Right lobe of liver (tissue), 6 donors: ENCODE measurements around the gene PLAC9. TPM values are rescaled to one million over a fixed set of nuclear protein-coding genes. Genes with fewer than 3 reads are reported as not detected.
A peak's percentile ranks its signal among the peaks of the same experiment; 100 is the strongest.
"Not testable (repeated sequence)": the region's sequence is repeated elsewhere in the genome, so short reads cannot be mapped to it uniquely, and the experiment has no call there.

Experiments used
- ATAC-seq, 4 donors: fragments of 200-7000 bp; cut with Tn5 transposase; one replicate each; pipeline ENCODE4 v1.9.1; 2020; ENCODE audit warnings: mild to moderate bottlenecking in 4 of 4, moderate library complexity in 4 of 4
- DNase-seq, 3 donors: peaks; one replicate each; pipeline ENCODE4 v3.0.0-alpha.2; 2020
- H3K27ac ChIP-seq, 3 donors: fragments of 200-600 bp; one replicate each; pipeline ENCODE4 v1.8.0; 2022
- H3K27me3 ChIP-seq, 2 donors: fragments of 200-600 bp; one replicate each; pipeline ENCODE4 v1.8.0; 2022
- H3K36me3 ChIP-seq, 4 donors: fragments of 200-600 bp; sonication (generic) in 1 of 4; one replicate each; pipeline versions ENCODE4 v1.5.1 to v1.8.0; 2017 to 2022; ENCODE audit warnings: control low read depth in 1 of 4
- H3K4me1 ChIP-seq, 4 donors: fragments of 200-600 bp; sonication (generic) in 1 of 4; one replicate each; pipeline versions ENCODE4 v1.5.1 to v1.8.0; 2017 to 2022; ENCODE audit warnings: control low read depth in 1 of 4
- H3K4me3 ChIP-seq, 3 donors: fragments of 200-600 bp; one replicate each; pipeline ENCODE4 v1.8.0; 2022
- H3K9me3 ChIP-seq, 4 donors: fragments of 200-600 bp; sonication (generic) in 1 of 4; one replicate each; pipeline versions ENCODE4 v1.5.1 to v1.8.0; 2017 to 2022; ENCODE audit warnings: control low read depth in 1 of 4
- CTCF ChIP-seq, 4 donors: fragments of 200-600 bp in 3 of 4; fragments of 450-650 bp in 1 of 4; IDR thresholded peaks; one replicate each; pipeline versions ENCODE4 v1.5.1 to v1.8.0; 2016 to 2022; ENCODE audit warnings: antibody characterized with exemption in 4 of 4, mild to moderate bottlenecking in 2 of 4
- POLR2A ChIP-seq: fragments of 450-650 bp; IDR thresholded peaks from one replicate; pipeline ENCODE4 v1.6.1; 2017; ENCODE audit warnings: antibody characterized with exemption, mild to moderate bottlenecking
- WGBS: methylation state at CpG from one replicate; pipeline ENCODE4 v1.1.6; 2018; ENCODE audit warnings: low coverage, low lambda C conversion rate; ENCODE audit not compliant: insufficient coverage; ENCODE audit errors: missing lambda C conversion rate; 5-methylcytosine and 5-hydroxymethylcytosine counted together
- intact Hi-C, 2 donors: fragments of 100-400 bp; cut with DNase I; formaldehyde crosslinking; loops; one replicate each; pipeline versions ENCODE4 v1.11.2 to v1.14.1; 2022
- long read RNA-seq: library from polyadenylated mRNA; unstranded; transcript quantifications from one replicate; pipeline ENCODE4 v2.0.0, GENCODE V29; 2019
- total RNA-seq, 6 experiments: library from RNA; depleted of rRNA in 2 of 6; stranded (reverse); fragments of >200 nt in 2 of 6; fragmentation: NEBNext Ultra II Directional in 3 of 6; extraction: Animal tissue kit (Norgen Biotek cat#: 25700) in 3 of 6; gene quantifications; one replicate each; pipeline versions ENCODE4 v1.1.0 to v1.2.4, GENCODE V29; 2016 to 2023
- donor health status: DM: no; HTN: yes; CAD: no.
- donor health status: DM: no; HTN: no; CAD: no.
- donor health status: DM: no; HTN: no; CAD: no.
- donor health status: DM: no; HTN: yes; CAD: no.
- donor health status: DM: no; HTN: yes; CAD: no.

PLAC9 gene
- total RNA-seq: 1 to 10 TPM in 4 of 6 experiments, under 1 TPM in 1, not detected in 1; 0.78 to 3.9 (median 2.2) TPM
- long read RNA-seq, partial matches to known transcripts: 0 of 5 reads
- long read RNA-seq, other reads (novel, unspliced or antisense): 1 of 5 reads

GRCh38 chr10:80132299-80133139 is at the start of gene PLAC9:
Gene PLAC9 (plus strand): TSS chr10:80132730. CDS start chr10:80132763, 33 bp downstream.
- Histone ChIP-seq H3K4me3 (peak within 1 kb of the TSS; percentile 14 to 31 (median 18)), H3K36me3 (no peaks in the 10 kb centered on the region), H3K27ac (no peak within 1 kb of the TSS), H3K27me3 (no peaks in the 10 kb centered on the region), H3K9me3 (no peaks in the 10 kb centered on the region), H3K4me1 (peaks cover 0 to 9% (median 0%) of the 10 kb centered on the region in 4 donors)
- WGBS: 2% methylated on average over 22 of the region's 58 CpGs
- DNase-seq: peak in 1 of 3 donors; percentile 35
- ATAC-seq: peak; percentile 66 to 76 (median 72)
- TF ChIP-seq CTCF (IDR thresholded peaks at IDR 0.05) (no peak), POLR2A (no peak)
- intact Hi-C loops: no loop called here

GRCh38 chr10:80090121-80090520 is 42.4 kb upstream of the PLAC9 start:
- TF ChIP-seq POLR2A: no peak
- TF ChIP-seq CTCF (IDR thresholded peaks at IDR 0.05): no peak
- intact Hi-C loops: no loop called here
- H3K36me3 ChIP-seq: no peaks in the 10 kb centered on the region

GRCh38 chr10:80094231-80094630 is 38.3 kb upstream of the PLAC9 start:
- WGBS: 75% methylated on average over 2 of the region's 2 CpGs
- H3K4me3 ChIP-seq: no peak overlapping the region
- TF ChIP-seq CTCF (IDR thresholded peaks at IDR 0.05): no peak
- TF ChIP-seq POLR2A: no peak
- H3K4me1 ChIP-seq: no peaks in the 10 kb centered on the region
- no peak for ATAC-seq
- H3K9me3 ChIP-seq: no peaks in the 10 kb centered on the region
- H3K27me3 ChIP-seq: no peaks in the 10 kb centered on the region
- no peak for DNase-seq
- intact Hi-C loops: no loop called here
- no peaks in the 10 kb centered on the region for H3K36me3 ChIP-seq
- H3K27ac ChIP-seq: no peak overlapping the region

More at GRCh38 chr10:80090121-80090520, 42.4 kb upstream of the PLAC9 start:
- WGBS: 65% methylated on average over 2 of the region's 2 CpGs
- Histone ChIP-seq H3K27me3 (no peaks in the 10 kb centered on the region), H3K4me3 (no peak overlapping the region), H3K9me3 (no peaks in the 10 kb centered on the region), H3K27ac (no peak overlapping the region), H3K4me1 (no peaks in the 10 kb centered on the region)
- DNase-seq: no peak
- no peak for ATAC-seq

GRCh38 chr10:80098272-80098671 is 34.3 kb upstream of the PLAC9 start:
- ATAC-seq, H3K4me1 ChIP-seq, H3K9me3 ChIP-seq, H3K27ac ChIP-seq, H3K36me3 ChIP-seq, intact Hi-C loops, DNase-seq, H3K4me3 ChIP-seq, H3K27me3 ChIP-seq: not testable (repeated sequence)
- WGBS: 86% methylated on average over 2 of the region's 2 CpGs

GRCh38 chr10:80099295-80099694 is 33.2 kb upstream of the PLAC9 start:
- H3K27ac ChIP-seq, H3K36me3 ChIP-seq, ATAC-seq, H3K27me3 ChIP-seq, H3K4me1 ChIP-seq, H3K9me3 ChIP-seq, DNase-seq, H3K4me3 ChIP-seq, intact Hi-C loops: not testable (repeated sequence)
- WGBS: 70% methylated on average over 7 of the region's 8 CpGs
